ENCODE measurements around the gene KCNJ4.

Gene KCNJ4

DNA sequence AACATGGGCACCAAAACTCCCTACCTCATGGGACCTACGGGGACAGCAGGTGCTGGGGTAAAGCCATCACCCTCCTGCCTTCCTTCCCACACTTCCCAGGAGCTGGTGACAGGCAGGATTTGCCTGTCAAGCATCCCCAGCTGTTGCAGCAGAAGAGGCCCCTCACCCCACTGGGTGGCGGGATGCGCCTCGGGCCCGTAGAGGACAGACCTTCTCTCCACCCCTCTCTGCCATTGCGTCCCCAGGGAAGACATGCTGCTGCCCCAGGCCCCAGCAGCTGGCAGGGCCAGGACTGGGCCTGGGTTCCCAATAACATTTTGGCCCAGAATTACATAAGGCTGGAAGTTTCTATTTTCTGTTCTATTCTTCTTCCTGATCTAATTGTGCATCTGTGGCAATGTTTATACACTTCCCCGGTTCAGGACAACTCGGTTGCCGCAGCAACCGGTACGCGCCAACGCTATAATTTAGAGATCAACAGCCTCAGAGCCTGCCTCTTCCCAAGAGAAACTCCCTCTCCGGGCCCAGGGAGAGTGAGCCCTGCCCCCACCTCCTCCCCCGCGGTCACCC, 25.4 kb downstream of the KCNJ4 start:
- DNase-seq = no peak

DNA sequence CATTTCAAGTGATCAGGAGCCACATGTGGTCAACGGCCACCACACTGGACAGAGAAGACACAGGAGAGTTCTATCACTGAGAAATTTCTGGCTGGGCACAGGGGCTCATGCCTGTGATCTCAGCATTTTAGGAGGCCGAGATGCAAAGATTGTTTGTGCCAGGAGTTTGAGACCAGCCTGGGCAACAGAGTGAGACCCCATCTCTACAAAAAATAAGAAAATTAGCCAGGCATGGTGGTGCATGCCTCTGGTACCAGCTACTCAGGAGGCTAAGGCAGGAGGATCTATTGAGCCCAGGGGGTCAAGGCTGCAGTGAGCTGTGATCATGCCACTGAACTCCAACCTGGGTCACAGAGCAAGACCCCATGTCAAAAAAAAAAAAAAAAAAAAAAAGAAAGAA, 26.3 kb downstream of the KCNJ4 start:
- DNase-seq = no peak

DNA sequence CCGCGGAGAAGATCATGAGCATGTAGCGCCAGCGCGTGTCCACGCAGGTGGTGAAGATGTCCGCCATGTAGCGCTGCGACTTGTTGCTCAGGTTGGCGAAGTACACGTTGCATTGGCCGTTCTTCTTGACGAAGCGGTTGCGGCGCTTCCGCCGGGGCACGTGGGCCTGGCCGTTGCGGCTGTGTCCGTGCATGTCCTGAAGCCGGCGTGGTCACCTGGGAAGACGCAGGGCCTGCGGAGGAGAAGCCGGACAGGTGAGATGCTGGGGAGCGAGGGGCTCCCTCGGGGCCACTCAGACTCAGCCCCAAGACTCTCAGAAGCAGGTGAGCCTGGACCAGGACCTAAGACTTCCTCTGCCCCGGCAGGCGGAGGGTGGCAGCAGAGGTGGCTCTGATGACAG, 27.1 kb downstream of the KCNJ4 start:
- no peak for DNase-seq

DNA sequence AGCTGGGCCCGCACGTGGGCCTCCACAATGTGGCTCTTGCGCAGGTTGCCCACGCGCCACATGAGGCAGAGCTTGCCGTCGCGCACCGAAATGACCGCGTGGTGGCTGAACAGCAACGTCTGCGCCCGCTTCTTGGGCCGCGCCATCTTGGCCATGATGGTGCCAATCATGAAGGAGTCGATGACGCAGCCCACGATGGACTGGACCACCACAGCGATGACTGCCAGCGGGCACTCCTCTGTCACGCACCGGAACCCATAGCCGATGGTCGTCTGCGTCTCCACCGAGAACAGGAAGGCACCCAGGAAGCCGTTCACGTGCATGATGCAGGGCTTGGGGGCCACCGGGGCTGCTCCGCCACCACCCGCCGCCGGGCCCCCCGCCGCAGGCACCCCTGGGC, 27.5 kb downstream of the KCNJ4 start:
- no peak for DNase-seq

DNA sequence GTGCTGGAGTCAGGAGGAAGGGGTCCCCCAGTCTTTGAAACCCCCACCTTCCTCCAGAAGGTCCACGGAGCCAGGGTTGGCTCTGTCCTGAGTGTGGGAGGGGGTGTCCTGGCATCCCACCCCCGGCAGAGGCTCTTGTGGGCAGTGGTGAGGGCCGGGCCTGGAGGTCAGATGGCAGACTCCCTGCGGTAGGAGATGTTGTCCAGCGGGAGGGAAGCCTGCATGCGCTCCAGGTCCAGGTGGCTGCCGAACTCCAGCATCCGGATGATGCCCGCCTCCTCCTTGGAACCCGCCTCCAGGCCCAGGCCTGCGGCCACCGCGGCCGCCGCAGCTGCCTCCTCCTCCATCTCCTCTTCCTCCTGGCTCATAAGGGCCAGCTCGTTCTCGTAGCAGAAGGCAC, 28.4 kb downstream of the KCNJ4 start:
- no peak for DNase-seq

DNA sequence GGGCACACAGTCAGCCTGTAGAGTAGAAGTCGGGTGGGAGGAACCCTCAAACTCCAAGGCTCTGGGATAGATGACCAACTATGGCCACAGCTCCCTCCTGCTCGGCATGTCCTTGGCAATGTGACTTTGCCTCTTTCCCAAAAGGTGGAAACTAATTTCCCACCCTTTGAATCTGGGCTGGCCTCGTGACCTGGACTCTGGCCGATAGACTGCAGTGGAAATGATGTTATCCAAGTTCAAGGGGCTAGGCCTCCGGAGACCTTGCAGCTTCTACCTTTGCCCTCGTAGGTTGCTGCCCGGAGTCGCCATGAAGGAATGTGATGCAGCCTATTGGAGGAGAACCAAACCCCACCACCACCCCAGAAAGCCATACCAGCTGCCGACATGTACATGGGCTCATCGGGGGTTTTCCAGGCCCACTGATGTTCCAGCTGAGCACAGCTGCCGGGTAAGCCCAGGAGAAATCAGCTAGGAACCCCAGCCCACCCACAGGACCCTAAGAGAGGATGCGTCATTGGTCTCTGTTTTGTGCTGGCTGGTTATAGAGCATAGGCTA, 30.4 kb downstream of the KCNJ4 start:
- DNase-seq = no peak

DNA sequence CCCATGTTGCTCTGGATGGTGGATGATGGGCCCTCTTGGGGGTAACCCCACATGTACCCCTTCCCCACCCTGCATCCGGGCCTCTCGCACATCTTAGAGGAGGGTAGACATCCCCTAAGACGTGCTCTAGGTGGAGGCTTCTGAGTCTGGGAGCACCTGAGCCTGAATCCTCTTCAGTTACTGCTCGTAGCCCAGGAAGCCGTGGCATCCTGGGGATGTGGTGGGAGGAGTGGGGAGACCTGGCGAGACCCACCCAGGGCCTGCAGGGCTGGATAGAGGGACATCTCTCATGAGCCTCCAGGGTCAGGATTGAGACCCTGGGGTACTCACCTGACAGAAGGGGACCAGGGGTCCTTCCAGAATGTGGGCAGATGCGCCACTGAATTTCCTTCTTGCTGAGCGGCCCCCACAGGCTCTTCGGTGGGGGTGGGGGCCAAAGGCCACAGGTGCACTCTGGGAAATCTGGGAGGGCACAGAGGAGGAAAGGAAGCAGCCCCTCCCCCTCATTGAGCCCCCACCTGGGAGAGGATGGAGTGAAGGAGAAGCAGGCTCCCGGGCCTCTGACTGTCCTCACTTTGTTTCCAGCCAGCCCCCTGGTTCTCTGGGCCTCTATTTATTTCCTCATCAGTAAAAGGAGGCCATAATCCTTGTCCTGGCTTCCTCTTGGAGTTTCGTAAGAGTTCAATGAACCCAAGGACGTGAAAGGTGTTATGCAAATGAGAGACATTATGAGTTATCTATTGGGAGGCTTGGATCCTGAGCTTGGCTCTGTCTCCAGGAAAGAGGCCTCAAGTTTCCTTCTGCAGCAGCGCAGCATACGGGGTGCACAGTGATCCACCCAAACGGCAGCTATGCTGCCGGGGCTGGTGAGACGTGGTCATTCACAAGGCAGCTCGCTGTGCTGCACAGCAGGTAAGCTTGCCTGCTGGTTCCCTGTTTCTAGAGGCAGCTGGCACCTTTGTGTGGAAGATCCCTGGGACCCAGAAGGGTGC, 31.2 kb downstream of the KCNJ4 start:
- no peak for DNase-seq

DNA sequence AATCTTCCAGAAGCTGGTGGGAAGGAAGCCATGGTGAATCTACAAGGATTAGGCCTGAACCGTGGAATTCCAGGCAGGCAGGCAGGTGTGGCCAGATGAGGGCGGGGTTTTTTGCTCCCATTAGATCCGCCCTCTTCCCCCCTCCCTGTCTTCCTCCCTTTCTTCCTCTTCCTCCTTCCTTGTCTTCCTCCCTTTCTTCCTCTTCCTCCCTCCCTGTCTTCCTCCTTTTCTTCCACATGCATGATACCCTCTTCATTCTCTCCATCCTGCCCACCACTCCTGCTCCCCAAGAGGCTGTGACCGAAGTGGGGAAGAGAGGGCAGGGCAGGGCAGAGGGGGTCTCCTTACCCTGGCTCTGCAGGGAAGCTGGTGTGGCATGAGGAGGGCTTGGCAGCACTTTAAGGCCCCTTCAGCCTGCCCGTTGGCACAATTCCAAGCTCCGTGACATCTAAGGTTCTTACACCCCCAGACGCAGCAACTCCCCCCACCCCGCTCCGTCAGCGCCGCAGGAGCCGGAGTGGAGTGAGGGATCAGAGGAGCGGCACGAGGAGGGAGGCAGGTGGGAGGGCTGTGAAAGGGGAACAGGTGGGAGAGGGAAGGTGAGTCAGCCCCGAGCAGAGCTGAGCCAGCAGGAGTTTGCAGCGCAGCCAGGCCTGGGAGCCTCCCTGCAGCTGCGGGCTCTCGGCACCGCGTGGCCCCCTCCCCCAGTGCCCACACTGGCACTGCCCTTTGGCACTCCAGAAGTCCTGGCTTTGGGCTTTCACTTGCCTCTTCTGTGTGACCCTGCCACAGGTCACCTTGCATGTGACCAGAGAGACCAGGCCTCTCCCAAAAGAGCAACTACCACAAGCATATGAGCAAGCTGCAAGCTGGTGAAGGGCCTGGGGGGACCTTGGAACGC, 32.1 kb downstream of the KCNJ4 start:
- no peak for DNase-seq

DNA sequence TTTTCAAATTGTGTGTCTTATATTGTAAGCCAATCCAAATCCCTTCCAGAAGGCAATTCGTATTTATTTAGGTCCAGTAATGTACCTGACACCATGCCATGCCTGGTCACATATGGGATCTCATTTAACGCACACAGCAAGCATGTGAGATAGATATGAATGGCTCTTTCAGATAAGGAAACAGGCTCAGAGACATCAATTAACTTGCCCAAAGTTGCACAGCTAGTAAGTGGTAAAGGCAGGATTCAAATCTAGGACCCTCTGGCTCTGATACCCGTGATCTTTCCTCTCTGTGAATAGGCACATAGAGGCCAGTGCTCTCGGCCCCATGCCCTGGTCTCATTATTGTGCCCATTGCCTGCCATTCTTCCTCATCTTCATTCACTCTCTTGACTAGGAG, 34.3 kb downstream of the KCNJ4 start:
- no peak for DNase-seq

DNA sequence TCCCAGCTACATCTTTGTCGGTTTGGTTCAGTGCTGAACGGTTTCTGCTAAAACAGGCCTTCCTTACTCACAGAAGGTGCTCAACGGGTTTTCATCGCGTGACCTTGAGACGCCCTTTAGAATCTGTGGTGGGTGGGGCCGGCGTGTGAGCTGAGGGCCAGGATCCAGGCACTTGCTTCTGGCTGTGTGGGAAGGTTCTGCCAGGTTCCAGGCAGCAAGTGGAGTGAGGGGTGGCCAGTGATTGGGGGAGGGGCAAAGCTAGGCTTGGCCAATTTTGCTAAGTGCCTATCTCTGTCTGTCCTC, 35.2 kb downstream of the KCNJ4 start:
- no peak for DNase-seq

DNA sequence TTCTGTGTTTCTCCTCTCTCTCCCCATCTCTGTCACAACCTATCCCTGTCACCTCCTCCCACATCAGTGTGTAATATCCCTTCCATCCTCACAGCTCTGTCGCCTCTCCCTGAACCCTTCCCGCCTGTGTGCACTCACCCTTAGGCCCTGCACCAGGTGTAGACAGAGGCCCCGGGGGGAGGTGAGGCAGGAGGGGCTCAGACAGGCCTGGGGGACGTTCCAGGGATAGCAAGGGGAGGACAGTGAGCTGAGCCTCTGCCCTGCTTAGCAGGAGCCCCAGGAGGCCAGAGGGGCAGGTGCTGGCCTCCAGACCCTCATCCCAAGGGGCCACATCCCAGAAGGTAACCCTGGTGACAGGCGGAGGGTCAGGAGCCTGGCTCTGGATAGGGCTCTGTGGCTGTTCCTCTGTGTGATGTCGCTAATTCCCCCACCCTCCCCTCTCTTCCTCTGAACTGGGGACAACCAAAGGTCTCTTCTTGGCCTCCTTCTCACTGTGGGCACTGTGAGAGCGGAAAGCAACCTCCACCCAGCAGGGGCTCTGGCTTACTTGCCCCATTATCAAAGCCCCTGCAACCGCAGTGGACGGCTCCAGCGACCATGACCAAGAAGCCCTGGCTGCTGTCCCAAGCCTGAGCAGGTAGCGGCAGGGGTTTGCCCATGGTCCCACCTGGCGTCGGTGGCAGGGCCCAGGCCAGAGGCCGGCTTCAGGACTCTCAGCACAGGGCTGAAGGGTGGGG, 35.7 kb downstream of the KCNJ4 start:
- no peak for DNase-seq

DNA sequence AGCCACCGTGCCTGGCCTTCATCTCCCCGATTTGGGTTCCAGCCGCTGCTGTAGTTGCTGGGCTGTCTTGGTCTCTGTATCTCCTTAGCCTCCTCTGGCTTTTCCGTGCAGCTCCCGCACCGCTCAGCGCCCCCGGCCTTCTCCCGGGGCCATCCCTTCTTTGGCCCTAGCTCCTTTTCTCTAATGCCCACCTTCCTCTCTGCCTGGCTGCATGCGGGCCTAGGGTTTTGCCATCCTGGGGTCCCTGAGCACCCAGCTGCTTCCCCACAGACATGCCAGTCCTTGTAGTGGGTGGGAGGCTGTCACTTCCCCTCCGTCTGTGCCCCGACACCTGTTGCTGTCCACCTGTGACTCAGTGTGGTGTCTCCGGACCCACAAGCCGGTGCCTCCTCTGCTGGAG, 36.4 kb downstream of the KCNJ4 start:
- no peak for DNase-seq

DNA sequence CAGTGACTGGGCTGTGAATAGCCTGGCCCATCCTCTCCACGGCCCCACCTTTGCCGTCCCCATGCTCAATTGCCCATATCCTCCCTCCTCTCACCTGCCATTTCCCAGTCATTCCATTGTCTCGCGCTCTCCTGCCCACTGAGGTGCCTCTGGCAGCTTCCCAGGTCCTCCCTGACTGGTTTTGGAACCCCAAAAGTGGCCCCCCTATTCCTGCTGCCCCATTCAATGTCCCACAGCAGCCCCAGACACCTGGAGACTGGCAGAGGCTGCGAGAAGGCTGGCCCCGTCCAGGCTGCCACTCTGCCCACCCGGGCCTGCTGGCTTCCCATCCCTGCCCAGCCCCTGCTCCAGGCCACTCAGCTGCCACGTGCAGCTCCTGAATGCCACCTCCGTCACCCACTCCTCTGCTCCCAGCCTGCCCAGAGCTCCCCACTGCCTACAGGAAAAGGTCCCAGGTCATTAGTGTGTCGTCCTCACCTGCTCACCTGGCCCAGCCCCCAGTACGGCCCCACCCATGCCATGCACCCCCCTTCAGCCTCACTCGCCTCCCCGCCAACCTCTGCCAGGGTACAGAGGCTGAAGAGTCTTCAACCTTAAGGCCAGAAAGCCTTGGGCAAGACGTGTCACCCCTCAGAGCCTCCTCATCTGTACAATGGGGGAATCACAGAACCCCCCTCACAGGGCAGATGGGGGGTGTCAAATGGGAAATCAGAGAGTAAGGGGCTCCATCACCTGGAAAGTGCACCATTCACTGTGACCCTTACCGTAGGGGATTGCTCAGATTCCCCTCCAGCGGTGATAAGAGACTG, 37.5 kb downstream of the KCNJ4 start:
- no peak for DNase-seq

DNA sequence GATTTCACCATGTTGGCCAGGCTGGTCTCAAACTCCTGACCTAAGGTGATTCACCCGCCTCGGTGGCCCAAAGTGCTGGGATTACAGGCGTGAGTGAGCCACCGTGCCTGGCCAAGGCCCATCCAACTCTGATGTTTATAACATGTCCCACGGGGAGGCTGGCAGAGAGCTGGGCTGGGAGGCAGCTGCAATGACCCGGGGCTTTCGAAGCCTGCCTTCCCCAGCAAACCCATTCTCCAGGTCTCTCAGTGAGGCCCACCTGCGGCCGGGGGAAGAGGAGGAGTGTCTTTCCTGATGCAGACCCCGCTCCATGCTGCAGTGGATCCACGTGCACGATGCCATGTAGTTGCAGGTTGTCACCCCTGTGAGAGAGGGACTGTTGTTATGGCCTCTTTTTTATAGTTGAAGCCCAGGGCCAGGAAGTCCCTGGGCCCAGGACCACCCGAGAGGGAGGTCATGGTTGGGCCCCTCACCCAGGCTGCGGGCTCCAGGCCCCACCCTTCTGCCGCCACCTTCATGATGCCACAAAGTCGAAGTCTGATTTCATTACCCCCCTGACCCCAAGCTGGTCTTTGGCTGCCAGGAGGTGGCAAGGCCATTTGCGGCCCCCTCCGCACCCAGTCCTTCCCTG, 38.3 kb downstream of the KCNJ4 start:
- DNase-seq = no peak

DNA sequence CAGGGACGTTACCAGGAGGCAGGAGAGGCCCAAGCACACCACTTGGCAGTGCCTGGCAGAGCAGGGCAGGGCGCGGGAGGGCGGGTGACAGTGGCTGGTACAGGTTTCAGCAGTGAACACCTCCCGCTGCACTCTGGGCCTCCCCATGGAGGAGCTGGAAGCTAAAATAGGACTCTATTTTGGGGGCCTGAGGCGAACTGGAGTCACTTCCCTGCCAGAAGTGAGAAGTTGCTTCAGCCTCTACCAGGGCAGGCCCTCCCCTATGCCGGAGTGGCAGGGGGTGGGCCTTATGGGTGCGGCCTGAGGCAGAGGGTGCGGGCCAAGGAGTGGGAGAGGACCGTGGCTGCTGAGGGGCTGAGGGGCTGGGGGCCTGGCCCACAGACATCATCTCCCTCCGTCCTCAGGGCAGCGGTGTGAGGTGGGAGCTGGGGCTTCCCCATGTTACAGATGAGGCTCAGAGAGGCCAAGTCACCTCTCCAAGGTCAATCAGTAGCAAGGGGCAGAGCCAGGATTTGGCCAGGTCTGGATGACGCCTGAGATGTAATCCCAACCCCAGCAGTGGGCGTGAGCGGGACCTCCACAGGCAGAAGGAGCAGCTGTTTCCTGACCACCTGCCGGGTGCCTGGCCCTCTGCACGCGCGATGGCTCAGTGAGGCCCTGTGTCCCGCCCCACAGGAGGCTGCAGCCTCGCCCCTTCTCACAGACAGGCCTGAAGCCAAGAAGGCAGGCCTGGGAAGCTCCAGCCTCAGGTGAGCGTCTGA, 39.3 kb downstream of the KCNJ4 start:
- no peak for DNase-seq

DNA sequence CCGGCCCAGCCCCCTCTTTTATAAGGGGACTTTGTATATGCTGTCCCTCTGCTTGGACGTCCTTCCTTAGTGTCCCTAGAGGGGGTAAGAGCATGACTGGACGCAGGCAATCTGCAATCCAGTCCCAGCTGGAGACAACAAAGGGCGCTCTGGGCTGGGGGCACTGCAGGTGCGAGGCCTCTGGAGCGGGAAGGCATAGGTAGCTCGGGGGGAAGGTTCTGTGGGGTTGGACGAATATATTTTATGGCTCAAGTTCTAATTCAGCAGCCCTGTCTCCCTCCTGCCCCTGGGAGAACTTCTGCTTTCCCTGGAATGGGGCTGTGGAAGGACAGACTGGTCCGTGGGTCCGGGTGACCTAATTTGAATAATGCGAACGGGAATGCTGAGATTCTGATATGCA, 40.0 kb downstream of the KCNJ4 start:
- DNase-seq = no peak

DNA sequence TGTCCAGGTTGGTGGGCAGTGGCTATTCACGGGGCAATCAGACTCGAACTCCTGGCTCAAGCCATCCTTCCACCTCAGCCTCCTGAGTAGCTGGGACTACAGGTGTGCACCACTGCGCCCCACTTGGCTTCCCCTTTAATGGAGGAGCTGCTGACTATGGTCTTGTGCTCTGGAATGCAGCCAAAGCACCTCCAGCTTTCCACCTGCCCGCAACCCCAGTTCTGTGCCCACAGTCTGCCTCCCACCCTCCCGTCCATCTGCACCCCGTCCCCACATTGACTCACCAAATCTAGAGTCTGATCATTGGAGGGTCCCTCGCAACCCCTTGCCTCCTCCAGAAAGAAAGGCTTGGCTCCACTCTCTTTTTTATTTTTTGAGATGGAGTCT, 41.0 kb downstream of the KCNJ4 start:
- no peak for DNase-seq

DNA sequence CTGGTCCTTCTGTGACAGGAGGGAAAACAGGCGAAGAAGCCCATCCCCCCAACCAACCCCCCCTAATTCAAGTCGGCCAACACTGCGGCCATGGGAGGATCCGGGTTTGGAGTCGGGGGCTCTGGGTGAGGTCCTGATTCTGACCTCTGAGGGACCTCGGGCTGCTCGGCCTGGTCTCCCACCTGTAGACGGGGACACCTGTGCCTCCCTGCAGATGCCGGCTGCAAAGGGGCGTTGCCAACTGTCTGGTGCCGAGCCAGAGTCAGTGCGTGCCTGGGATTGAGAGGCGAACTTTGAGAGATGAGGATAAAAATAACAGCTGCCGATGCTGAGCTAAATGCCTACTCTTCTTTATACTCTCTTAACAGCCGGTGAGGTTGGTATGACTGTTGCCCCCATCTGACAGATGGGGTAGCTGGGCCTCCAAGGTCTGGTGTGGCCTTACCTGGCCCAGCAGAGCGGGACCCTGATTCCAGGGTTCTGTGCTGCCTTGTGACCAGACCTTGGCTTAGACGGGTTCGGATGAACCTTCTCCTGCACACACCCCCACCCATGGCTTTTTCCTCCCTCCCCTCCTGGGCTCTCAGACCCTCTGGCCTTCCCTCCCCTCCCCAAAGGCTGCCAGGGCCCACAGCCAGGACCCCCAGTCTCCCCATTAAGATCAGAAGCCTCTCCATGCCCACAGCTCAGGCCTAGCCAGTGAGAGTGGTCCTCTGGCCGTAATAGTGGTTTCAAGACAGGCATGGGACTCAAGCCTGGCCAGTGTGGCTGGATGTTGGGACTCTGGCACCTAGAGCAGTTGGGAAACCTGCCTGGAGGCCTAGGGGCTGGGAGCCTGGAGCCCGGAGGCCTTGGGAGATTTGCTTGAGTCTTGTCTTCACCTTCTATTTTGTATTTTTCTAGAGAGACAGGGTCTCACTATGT, 41.7 kb downstream of the KCNJ4 start:
- DNase-seq = no peak

DNA sequence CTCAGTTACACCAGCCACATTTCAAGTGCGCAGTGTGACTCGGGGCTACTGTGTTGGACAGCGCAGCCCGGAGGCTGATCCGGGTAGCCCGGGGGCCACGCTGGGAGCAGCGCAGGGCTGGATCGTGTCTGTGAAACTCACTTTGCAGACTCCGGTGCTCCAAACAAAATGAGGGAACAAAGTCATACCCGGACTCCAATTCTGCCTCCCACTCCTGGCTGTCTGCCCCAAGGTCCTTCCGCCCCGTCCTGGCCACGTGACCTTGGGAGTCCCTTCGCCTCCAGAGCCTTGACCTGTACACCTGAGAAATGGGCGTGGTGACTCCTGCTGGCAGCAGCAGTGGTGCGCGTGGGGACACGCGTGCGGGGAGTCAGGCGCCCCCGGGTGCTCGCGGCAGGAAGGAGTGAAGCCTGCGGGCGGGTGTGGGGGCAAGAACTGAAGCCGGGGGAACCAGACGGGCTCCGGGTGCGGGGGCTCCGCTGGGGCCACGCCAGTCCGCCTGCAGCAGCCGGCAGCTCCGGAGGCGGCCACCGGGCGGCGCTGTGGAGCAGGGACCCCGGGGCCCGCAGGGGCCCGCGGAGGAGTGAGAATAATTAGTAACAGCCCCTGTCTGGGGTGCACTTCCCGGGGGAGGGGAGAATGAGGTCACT, 42.4 kb downstream of the KCNJ4 start:
- DNase-seq = peak in 5 of 6 experiments; percentile 8 to 37 (median 24)
